GM18499 (cell line): ENCODE data around the gene PRRX2.
"Not testable (repeated sequence)": the region's sequence is repeated elsewhere in the genome, so short reads cannot be mapped to it uniquely, and the experiment has no call there.

ENCODE experiments used
- ATAC-seq: cut with Tn5 transposase; IDR thresholded peaks from one replicate; pipeline ENCODE4 v1.9.1; 2021; ENCODE audit warnings: moderate number of reproducible peaks; ENCODE audit not compliant: insufficient read depth, unreplicated experiment

Gene PRRX2

DNA sequence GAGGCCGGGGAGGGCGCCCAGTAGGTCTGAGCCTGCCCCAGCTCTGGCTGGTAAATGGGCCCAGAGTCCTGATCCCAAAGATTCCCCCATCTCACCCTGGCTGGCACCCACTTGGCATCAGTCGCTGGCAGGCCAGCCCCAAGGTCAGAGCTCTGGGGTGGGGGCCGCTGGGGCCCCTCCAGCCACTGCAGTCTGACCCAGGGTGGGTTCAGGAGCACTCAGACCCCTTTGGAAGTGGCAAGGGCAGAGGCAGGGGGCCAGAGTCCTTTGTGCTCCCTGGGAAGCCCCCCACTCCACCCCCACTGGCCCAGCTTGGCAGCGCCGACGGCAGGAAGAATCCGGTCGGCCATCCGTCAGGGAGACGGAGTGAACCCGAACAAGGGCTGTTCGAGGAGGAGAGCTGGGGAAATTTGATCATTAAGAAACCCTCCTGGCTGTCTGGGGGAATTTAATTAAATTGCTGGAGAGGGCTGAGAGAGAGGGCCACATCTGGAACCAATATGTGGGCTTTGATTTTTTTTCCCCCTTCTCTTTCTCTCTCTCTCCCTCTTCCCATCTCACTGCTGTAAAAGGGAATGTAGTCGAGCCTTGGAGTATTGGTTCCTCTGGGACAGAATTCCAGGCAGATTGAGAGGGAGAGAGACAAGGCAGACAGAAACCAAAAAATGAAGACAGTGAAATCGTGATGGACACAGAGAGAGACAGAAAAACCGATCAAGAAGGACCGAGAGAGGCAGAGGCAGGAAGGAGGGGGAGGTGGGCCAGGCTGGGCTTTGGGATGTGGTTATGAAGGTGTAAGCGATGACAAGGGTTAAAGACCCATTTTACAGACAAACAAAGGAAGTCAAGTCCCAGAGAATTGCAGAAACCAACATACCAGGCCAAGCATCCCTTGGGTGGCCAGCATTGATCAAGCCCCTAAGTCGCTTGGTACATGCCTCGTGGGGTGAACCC is 15.4 kb upstream of the PRRX2 start:
- no peak for ATAC-seq

GRCh38 chr9:129650680-129651235 is 14.7 kb upstream of the PRRX2 start:
- no peak for ATAC-seq

DNA sequence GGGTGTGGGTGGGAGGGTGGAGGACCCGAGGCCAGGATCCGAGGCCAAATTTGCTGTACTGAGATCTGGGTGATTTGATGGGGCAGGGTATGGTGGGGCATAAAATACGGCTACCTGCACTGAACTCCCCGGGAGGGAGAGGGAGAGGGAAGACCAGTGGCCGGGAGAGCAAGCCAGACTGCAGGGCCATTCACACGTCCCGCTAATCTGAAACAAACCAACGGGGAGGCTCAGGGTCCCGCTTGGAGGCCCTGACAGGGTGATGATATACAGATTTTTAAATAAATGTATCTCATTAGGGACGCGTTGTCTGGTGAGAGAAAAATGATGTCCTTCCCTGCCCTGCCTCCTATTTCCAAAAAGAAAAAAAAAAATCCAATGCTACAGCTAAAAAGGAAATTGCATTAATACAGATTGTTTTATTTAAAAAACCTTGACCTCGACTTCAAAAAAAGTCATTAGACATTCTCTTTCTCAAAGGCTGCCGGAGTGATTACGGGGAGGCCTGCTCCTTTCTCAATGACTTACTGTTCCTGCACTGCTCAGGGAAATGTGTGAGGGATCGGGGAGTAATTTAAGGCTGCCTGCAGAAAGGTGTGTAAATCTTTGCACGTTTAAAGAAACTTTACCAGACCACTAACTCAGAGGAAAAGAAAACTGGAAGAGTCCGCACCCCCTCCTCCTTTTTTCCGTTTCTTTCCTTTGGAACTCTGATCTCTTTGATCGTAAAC is 11.5 kb upstream of the PRRX2 start:
- ATAC-seq, result no peak

DNA sequence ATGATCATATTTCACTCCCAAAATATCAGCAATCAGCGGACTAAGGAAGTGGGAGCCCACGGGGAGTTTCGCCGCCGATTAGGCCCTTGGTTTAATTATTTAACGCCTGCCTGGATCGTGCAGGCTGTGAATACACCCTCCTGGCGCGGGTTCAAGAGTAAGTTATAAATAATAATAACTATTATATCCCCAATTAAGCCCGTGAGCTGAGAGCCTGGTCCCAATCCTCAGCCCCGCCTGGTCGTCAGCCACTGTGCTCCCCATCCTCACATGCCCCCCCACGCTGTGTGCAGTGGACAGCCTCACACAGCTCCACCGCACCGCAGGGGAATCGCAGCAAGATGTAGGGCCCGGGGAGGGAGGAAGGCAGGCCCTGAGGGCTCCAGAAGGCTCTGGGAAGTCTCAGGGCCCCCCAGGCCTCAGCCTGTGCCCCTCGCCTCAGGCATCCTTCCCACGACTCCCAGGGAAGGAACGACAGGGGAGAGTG is 10.8 kb upstream of the PRRX2 start:
- ATAC-seq, result no peak

- no peak for ATAC-seq
Observed at GRCh38 chr9:129655154-129655553, 10.3 kb upstream of the PRRX2 start.

GRCh38 chr9:129655696-129656095 is 9.8 kb upstream of the PRRX2 start:
- no peak for ATAC-seq

GRCh38 chr9:129656795-129657390 is 8.6 kb upstream of the PRRX2 start:
- no peak for ATAC-seq

- ATAC-seq, result no peak
Observed at GRCh38 chr9:129661029-129661428, 4.4 kb upstream of the PRRX2 start.

- ATAC-seq, result not testable (repeated sequence)
Observed at GRCh38 chr9:129662239-129662638, 3.2 kb upstream of the PRRX2 start.

GRCh38 chr9:129664746-129665388 is 580 bp upstream of the PRRX2 start:
- no peak for ATAC-seq

- no peak for ATAC-seq
Observed at GRCh38 chr9:129665814-129666520, 520 bp downstream of the PRRX2 start.

DNA sequence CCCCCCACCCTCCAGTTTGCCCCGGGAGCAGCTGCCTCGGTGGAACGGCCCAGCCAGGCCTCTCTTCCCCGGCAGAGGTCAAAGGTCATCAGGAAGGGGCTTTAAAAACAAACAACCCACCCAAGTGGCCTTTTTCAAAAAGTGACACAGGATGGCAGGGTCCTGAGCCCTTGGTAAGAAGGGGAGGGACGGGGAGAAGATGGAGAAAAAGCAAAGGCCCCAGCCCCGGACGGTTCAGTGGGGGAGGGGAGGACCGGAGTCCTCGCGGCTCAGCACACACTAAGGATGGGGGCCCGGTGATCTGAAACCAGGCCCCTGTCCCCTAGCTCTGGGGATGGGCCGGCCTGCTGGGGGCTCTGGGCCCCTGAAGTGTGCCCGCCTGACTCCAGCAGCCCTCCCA is 1.1 kb downstream of the PRRX2 start:
- no peak for ATAC-seq

DNA sequence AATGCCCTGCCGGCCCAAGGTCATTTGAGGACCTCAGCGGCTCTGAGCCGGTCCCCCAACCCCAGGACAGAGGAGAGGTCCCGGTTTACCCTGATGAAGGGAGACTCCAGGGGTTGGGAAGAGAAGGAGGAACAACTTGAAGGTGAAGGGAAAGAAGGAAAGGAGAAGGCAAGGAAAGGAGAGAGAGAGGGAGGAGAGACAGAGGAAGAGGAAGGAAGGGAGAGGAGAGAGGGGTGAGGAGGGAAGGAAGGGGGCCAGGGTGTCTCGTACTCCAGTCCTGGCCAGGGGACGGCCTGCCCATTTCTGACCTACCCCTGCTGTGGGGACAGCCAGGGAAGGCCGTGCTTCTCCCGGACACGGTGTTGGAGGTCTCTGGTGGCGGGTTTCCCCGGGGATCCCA is 1.9 kb downstream of the PRRX2 start:
- no peak for ATAC-seq

- ATAC-seq, result no peak
Observed at GRCh38 chr9:129667850-129668249, 2.4 kb downstream of the PRRX2 start.

DNA sequence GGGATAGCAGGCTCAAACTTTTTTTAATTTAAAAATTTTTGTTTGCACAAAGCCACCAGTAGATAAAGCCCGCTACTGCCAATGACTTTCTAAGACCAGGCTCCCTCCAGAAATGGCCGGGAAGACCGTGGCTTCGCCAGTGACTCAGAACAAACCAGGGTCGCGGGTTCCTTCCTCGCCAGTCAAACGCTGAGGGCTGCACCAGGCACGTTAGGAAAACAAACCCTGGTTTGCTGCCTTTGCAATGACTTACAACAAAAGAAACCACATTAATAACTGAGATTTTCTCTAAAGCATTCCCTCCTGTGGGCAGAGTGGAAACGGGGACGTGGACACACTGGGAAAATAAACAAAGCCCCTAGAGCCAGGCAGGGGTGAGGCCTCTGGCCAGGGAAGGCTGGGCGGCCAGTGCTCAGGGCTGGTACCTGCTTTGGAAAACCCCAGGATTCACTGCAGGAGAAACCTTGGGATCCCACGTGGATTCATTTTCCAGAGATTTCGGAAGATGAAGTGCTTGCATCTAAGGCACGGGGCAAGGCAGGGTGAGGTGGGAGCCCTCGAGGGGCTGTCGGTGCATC is 3.8 kb downstream of the PRRX2 start:
- no peak for ATAC-seq

DNA sequence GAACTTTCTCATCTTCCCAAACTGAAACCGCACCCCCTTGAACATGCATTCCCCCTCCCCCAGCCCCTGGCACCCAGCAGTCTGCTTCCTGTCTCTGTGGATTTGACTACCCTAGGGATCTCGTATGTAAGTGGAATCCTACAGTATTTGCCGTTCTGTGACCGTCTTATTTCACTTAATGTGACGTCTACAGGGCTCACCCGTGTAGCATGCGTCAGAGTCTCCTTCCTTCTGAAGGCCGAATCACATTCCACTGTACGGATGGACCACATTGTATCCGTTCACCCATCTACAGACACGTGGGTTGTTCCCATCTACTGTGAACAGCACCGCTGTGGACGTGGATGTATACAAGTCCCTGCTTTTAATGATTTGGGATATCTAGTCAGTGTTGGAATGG is 4.5 kb downstream of the PRRX2 start:
- no peak for ATAC-seq

- no peak for ATAC-seq
Observed at GRCh38 chr9:129671065-129671464, 5.6 kb downstream of the PRRX2 start.

- ATAC-seq, result no peak
Observed at GRCh38 chr9:129671519-129671918, 6.1 kb downstream of the PRRX2 start.

- ATAC-seq, result no peak
Observed at GRCh38 chr9:129672702-129673101, 7.3 kb downstream of the PRRX2 start.
